Measurements from ENCODE around the gene SCAF8.

DNA sequence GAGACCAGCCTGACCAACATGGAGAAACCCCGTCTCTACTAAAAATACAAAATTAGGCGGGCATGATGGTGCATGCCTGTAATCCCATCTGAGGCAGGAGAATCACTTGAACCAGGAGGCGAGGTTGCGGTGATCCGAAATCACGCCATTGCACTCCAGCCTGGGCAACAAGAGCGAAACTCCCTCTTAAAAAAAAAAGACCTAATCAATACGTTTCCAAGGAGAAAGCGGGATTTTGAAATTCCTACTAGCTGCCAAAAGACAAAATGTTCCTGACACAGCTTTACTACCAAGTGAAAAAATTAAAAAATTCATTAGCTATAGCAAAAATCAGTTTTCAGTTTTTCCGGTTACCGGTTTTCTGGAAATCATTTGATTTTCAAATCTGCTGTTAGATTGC is 129.3 kb downstream of the SCAF8 start:
- TF ChIP-seq, protein P1, sequence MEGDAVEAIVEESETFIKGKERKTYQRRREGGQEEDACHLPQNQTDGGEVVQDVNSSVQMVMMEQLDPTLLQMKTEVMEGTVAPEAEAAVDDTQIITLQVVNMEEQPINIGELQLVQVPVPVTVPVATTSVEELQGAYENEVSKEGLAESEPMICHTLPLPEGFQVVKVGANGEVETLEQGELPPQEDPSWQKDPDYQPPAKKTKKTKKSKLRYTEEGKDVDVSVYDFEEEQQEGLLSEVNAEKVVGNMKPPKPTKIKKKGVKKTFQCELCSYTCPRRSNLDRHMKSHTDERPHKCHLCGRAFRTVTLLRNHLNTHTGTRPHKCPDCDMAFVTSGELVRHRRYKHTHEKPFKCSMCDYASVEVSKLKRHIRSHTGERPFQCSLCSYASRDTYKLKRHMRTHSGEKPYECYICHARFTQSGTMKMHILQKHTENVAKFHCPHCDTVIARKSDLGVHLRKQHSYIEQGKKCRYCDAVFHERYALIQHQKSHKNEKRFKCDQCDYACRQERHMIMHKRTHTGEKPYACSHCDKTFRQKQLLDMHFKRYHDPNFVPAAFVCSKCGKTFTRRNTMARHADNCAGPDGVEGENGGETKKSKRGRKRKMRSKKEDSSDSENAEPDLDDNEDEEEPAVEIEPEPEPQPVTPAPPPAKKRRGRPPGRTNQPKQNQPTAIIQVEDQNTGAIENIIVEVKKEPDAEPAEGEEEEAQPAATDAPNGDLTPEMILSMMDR (IDR thresholded peaks at IDR 0.05): no peak
- TF ChIP-seq ZFX (IDR thresholded peaks at IDR 0.05; ENCODE audit: borderline replicate concordance): no peak

Data from 22Rv1 (cell line).